Inferior parietal cortex (tissue), 1 donor: ENCODE data around the gene IFI6.
"Not testable (repeated sequence)": the region's sequence is repeated elsewhere in the genome, so short reads cannot be mapped to it uniquely, and the experiment has no call there.

Experiments used
- DNase-seq: peaks from one replicate; pipeline ENCODE4 v3.0.0-alpha.2; 2016; ENCODE audit errors: extremely low spot score

Gene IFI6

DNA sequence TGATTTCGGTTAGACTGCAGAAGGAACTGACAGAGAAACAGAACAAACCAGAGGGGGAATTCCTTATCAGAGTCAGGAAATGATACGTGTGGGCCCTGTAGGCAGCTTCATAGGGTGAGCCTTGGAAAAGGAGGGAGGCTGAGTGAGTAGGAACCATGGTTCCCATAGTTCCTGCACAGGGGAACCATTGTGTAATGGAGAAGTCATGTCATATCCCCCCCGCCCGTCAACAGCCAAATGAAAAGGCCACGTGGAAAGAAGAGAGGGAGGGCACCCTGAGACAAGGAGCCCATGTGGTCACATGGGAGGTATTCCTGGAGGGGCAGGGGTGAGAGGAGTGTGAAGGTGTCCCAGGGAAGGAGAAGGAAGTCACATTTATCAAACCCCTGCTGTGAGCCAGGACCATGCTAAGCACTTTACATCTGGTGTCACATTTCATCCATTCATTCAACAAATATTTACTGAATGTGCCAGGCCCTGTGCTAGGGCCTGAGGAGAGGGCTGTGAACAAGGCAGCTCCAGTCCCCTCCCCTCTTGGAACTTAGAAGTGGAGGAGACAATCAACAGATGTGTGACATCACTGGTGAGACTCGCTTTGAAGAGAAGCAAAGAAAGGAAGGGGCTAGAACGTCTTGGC, 21.3 kb downstream of the IFI6 start:
- DNase-seq, result no peak

GRCh38 chr1:27650171-27650538, 21.8 kb downstream of the IFI6 start:
- DNase-seq, result no peak

GRCh38 chr1:27649306-27649635, 22.7 kb downstream of the IFI6 start:
- no peak for DNase-seq

DNA sequence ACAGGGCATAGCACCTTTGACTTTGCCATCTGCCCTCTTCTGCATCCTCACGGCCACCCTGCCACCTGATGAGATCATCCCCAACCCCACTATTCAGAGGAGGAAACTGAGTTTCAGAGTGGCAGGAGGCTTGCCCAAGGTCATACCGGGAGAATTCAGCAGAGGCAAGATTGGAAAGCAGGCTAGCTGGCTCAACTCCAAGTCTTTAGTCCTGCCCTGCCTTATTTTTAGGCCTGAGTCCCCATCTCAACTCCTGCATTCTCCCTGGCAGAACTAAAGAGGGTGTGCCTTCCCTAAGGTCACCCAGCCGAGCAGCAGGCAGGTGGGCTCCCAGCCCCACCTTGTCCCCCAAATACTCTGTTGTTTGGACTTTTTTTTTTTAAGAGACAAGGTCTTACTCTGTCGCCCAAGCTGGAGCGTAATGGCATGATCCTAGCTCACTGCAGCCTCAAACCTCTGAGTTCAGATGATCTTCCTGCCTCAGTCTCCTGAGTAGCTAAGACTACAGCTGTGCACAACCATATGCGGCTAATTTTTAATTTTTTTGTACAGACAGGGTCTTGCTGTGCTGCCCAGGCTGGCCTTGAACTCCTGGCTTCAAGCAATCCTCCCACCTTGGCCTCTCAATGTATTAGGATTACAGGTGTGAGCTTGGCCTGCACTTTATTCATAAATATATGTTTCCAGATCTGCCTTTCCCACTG, 23.2 kb downstream of the IFI6 start:
- no peak for DNase-seq

GRCh38 chr1:27647328-27647727, 24.7 kb downstream of the IFI6 start:
- DNase-seq, result no peak

DNA sequence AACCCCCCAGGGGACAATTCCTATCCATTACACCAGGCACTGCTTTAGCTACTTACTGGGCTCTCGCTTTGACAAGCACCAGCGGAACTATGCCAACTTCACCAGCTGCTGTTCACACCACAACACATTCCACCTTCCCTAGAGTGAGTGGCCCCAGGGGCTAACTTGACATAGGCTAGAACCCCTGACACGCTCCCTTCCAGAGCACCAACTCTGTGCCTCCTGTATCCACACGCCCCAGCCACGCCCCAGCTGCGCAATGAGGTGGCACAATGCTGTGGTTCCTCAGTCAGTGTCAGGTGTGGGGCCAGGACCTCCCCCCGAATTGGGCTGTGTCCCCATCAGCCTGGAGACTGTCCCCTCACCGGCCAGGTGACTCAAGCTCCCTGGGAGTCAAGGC, 25.3 kb downstream of the IFI6 start:
- DNase-seq, result no peak

DNA sequence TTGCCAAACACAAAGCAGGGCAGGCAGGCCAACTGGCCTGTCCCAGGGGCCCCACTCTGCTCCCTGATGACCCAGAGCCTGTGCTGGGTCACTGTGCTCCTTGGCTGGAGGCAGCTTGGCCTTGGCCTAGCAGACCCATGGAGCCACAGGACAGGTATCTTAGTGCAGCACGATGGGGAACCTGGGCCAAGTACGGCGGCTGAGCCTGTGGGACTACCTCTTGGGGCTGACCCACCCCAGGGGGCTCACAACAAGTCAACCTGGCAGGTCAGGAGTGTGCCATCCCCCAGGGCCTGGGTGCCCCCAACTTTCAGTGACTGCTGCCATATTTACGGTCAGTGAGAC, 26.9 kb downstream of the IFI6 start:
- no peak for DNase-seq

GRCh38 chr1:27644369-27645070, 27.5 kb downstream of the IFI6 start:
- DNase-seq, result no peak

GRCh38 chr1:27643600-27644368, 28.2 kb downstream of the IFI6 start:
- DNase-seq, result peak; percentile 34

GRCh38 chr1:27640514-27640913, 31.5 kb downstream of the IFI6 start:
- DNase-seq, result not testable (repeated sequence)

DNA sequence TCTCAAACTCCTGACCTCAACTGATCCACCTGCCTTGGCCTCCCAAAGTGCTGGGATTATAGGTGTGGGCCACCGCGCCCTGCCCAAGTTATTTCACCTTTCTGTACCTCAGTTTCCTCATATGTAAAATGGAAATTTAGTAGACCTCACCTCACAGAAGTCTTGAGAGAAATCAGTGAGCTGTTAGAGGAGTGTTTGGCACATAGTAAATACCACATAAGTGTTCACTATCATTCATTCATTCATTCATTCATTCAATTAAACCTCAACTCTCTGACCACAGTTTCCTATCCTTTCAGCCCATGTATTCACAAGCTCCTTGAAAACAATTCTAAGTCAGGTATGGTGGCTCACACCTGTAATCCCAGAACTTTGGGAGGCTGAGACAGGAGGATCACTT, 33.2 kb downstream of the IFI6 start:
- DNase-seq, result no peak

DNA sequence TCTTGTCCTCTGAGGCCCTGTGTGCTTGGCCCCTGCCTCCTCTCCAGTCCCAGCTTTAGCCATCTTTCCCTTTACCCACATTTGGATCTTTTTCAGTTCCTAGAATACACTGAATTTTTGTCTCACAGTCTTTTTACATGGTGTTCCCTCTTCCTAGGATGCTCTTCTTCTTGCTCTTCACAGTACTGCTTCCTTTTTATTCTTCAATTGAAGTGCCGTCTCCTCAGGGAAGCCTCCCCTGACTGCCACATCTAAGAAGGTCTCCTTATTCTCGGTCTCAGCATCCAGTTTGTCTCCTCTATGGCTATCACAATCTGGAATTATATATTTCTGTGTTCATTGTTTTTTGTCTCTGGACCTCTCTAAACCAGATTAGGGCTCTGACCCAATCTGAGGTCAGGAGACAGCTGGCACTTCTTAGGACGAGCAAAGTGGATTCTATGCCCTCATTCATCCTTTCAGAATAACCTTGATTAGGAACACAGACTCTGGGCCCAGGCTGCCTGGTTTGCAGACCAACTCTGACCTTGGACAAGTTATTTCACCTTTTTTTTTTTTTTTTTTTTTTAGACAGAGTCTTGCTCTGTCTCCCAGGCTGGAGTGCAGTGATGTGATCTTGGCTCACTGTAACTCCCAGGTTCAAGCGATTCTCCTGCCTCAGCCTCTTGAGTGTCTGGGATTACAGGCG, 33.8 kb downstream of the IFI6 start:
- DNase-seq, result no peak

GRCh38 chr1:27635396-27636142, 36.4 kb downstream of the IFI6 start:
- DNase-seq, result no peak

DNA sequence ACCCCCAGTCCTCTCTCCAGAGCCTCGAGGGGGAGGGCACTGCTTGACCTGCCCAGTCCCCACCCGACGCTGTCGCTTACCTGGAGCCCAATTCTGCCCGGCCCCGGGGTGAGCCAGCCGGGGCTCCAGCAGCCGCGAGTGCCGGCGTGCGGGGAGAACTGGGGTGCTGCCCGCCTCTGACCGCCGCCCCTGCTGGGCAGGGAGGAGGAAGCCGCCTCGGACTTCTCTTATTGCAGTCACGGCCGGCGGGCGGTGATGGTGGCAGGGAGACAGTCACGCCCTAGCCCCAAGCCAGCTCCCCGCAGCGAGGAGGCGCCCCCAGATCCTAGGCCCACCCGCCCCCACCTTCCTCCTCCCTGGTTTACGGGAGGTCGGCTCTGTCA, 37.0 kb downstream of the IFI6 start, which contains the start of gene FGR:
Gene FGR, minus strand, starts transcription at position 201 of the 383 bp plus-strand sequence. CDS start 11,269 bp downstream, outside the sequence.
- no peak for DNase-seq

GRCh38 chr1:27634177-27634984, 37.6 kb downstream of the IFI6 start:
- no peak for DNase-seq

DNA sequence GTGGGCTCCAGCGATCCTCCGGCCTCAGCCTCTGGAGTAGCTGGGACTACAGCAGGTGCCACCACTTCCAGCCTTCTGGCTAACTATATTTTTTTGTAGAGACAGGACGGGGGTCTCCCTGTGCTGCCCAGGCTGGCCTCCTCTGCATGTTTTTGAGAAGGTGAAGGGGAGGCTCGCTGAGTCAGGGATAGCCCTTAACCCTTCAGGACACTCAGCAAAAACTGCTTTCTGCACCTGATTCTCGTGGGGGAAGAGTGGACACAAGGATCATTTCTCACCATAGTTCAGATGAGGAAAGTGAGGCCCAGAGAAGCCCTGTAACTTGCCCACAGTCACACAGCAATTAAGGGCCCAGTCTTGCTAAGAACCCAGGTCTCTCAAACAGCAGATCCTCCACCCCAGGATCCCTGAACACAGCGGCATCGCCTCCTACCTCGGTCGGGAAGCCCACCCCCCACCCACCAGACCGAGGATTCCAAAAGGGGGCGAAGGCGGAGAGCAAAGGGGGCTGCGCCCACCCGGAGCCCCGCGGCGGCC, 38.3 kb downstream of the IFI6 start:
- DNase-seq, result no peak

DNA sequence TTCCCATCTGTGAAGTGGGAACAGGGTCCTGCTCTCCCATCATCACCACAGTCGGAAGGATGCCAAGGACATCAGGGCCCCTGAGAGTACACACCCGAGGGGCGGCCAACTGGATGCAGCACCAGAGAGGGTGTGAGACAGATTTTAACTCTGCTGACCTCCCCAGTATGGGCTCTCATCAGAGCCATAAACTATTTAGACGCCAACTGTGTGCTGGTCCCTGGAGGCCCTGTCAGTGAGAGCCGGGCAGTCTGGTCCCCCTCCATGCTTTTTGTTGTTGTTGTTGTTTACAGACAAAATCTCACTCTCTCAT, 38.7 kb downstream of the IFI6 start:
- DNase-seq, result no peak

DNA sequence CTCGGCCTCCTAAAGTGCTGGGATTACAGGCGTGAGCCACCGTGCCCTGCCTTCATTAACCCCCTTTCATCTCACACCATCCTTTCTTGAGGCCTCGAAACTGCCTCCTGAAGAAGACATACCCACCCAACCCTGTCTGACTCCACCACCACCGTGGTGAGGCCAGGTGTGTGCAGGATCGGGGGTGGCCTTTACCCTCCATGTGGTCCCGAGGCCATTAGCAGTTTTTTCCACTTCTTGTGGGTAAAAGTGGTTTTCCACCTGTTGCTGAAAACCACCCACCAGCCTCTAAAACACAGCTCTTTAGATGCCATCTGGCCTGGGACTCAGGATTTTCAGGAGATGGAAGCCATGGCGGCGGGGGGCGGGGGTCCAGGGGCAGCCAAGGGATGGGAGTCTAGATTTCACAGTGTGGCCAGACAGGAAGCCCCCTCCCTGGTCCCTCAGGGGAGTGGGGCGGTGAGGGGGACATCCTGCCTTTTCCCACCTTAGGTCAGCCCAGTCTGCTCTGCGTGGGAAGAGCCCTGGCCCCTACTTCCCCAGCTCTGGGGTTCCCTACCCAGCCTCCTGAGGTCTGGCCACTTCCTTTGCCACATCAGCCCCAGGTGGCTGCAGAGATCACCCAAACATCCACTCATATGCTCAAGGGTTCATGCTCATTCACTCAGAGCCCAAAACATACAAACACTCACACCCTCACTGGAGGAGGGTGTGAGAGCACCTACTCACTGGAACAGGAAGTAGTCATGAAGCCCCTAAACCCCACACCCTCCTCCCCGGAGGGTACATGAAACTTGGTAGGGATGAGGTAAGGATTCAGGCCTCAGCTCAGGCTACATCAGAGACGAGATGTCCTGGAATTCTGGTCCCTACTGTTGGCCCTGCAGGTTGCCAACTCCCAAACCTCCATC, 39.4 kb downstream of the IFI6 start:
- DNase-seq, result no peak

GRCh38 chr1:27630859-27631491, 41.0 kb downstream of the IFI6 start:
- no peak for DNase-seq
